HK-2 (cell line): ENCODE measurements around the gene MED13L.

Experiments used
- DNase-seq: peaks from one replicate; pipeline ENCODE4 v3.0.0-alpha.2; 2018; ENCODE audit not compliant: unreplicated experiment

MED13L gene

DNA sequence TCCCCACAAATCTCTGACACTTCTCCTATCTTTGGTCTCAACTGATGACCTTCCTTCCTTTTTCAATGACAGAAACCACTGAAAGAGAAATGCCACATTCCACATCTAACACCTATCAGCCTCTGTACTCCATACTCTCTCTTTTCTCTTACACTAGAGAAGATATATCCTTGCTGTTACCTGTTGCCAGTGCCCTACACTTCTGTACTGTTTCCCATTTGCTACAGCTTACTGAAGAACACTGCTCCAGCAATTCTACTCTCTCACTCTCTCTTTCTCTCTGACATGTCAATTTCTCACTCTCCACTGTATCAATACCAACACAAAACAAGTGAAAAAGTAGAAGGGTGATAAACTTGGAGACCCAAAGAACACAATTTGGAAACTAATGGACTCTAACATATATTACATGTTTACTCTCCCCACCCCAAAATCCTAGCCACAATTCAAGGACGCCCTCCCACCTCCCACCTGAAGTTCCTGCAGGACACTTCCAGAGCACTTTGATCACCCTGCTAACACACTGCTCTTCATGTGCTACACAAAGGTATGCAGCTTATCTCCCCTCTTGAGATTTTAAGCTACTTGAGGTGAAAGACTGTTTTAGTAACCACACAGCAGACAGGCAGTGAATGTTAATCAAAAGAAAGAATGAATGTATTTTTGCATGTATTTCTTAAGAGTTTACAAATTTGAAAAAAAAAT is 95.0 kb downstream of the MED13L start:
- DNase-seq, result no peak

DNA sequence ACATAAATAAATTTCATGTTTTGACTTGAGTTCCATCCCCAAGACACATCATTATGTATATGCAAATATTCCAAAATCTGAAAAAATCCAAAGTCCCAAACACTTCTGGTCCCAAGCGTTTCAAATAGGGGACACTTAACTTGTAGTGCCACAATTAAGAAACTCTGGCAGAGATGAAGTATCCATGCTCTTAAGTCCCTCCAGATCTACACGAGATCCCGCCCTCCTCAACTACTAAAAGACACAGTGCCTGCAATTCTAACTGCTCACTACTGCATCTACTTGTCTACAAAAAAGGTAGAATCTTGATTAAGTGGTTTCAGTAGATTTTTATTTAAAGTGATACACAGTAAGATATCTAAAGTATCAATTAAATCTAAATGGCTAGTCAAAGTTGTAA is 97.0 kb downstream of the MED13L start:
- DNase-seq, result no peak

DNA sequence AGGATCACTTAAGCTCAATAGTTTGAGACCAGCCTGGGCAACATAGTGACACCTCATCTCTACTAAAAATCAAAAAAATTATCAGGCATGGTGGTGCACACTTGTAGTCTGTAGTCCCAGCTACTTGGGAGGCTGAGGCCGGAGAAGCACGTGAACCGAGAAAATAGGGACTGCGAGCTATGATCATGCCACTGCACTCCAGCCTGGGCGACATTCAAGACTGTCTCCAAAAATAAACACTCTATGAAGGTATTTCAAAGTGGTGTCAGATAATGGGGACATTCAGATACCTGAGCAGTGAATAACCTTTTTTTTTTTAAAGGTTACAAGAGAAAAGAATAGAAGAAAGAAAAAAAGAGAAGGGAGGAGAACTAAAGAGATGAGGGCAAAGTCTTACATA is 98.1 kb downstream of the MED13L start:
- no peak for DNase-seq

DNA sequence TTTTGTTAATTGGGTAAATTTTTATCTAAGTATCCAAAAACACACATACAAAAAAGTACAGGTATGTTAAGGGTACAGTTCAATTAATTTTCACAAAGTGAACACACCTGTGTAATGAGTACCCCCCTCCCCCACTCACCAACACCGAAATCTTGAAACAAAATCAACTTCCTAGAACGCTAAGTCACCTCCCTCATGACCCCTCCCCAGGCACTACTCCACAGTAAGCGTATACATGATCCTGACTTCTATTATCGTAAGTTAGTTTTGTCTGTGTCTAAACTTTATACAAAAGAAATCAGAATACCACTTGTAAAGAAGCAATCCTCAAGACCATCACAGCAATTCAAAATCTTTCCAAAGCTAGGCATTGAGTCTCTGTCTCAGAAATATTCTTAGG is 100.5 kb downstream of the MED13L start:
- no peak for DNase-seq

DNA sequence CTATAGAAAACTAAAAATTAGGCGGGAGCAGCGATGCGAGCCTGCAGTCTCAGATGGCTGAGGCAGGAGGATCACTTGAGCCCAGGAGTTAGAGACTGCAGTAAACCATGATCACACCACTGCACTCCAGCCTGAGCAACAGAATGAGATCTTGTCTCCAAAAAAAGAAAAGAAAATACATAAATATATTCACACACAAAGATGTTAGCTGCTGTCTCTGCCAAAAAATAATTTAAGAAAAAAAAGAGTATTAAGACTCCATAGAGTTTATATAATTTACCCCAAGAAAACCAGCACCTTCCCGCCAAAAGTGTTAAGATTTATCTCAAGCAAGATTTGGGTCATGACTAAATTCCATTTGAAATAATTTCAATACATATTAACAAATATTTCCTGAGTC is 102.6 kb downstream of the MED13L start:
- DNase-seq, result no peak

DNA sequence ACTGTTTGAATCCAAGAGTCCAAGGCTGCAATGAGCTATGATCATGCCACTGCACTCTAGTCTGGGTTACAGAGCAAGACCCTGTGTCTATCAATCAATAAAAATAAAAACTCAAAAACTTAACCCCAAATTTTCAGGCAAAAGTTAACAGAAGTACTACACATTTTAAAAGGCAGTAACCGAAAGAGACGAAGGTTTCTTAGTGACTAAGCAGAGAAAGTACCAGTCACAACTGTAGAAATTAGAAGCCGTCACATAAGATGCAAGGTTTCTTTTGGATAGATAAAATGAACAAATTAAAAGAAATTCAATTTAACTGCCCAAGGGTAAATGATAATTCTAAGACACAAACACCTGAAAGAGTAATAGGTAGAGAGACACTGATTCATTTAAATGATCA is 103.5 kb downstream of the MED13L start:
- no peak for DNase-seq

DNA sequence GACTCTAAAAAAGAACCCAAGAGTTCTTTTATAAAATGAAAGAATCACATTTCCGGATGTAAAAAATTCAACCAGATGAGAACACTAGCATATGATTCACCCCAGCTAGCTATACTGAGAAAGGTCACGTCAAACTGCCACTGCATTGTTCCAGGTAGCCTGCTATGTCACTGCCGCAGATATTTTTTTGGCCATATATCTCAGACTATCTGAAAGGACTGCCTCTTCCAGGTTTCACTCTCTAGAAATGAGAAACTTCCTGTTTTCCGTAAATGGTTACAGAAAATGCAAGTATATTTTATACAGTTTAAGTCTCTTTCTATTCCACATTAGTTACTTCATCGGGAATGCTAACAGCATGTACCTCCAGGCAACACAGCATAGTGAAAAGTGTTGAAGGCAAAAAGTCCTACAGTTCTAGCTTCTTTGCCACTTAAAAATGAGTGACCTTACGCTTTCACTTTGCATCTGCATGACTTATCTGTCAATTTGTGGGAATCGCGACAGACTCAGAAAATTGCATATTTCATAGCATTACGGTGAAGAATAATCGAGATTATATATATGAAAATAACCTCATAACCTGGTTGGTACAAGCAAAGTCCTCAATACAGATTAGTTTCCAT is 105.2 kb downstream of the MED13L start:
- DNase-seq, result no peak

DNA sequence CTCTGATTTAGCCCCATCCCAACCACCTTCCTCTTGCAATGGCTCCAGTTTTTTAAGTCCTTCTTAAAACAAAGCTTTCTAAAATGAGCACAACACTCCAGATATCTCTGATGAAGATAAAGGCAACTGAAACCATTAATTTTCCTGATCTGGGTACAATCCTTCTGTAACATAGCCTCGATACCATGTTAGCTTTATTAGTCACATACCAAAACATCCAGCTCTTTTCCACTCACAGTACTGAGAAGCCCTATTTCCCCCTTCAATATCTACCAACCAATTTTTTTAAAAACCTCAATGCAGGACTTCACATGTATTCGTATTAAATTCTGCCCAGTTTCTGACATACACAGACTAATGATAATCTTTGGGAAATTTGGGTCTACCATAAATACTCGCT is 105.9 kb downstream of the MED13L start:
- no peak for DNase-seq

DNA sequence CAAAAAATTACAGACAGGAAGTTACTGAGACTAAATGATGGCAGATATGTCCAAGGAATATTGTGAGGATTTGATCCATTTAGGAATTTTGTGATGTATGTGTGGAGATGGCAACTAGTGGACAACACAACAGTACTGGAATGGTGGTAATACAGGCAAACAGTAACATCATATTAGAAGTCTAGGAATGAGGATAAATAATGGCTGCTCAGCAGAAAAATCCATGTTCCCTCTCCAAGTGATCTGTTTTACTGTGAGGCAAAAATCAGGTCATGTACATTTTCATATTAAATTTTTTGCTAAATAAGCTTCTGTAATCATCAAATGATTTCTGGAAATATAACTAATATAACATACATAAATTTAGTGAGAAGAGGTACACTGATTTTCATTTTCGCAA is 108.4 kb downstream of the MED13L start:
- DNase-seq, result no peak

DNA sequence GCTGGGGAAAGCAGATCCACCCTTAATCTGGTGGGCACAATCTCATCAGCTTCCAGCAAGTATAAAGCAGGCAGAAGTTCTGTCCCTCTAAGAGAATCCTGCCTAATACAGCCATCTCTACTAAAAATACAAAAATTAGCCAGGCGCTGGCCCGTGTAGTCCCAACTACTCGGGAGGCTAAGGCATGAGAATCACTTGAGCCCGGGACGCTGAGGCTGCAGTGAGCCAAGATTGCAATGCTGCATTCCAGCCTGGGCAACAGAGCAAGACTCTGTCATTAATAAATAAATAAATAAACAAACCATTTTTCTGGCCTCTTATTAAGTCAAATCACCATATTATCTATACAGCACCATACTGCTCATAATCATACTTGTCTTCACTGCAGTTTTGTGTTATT is 111.2 kb downstream of the MED13L start:
- DNase-seq, result no peak

DNA sequence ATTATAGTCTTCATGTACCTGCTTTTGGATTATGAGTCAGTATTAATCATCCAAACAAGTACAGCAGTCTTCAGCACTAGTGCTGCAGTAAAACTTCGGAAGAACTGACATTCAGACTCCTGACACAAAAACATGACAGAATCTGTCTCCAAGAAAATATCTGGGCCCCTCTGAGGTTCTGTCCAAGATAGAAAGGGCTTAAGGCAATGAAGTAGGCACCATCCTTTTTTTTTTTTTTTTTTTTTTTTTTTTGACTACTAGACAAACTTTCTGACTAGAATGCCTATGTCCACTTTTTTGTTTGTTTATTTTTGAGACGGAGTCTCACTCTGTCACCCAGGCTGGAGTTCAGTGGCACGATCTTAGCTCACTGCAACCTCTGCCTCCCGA is 112.5 kb downstream of the MED13L start:
- no peak for DNase-seq

DNA sequence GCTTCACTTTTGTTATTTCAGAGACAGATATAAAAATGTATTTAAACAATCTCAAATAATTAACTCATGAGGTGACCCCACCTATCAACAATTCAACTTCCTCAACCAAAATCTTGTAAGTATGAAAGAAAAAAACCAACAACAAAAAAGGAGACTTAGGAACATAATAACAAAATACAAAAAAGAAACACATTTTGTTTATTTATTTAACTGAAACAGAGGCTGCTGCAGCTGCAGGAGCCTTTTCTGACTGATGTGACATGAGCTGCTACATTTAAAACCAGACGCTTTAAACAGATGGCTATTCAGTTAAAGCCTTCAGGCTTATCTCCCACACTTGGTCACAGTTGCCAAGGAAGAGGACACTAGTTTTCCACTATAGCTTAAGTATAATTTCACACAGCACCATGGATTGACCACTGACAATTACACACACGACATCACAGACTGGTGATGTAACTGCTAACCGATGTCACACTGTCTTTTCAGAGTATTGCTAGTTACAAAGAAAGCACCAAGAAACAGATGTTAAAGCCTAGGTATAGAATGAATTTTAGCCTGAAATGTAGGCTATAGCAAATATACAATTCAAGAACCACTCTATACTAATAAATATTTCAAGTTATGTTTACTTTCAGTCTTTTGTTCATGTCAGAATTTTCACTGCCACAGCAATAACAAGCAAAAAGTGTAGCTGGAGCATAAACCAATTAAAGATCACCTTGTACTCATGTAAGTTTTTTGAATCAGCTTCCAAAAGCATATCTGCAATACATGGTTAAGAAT is 113.0 kb downstream of the MED13L start:
- DNase-seq, result no peak

DNA sequence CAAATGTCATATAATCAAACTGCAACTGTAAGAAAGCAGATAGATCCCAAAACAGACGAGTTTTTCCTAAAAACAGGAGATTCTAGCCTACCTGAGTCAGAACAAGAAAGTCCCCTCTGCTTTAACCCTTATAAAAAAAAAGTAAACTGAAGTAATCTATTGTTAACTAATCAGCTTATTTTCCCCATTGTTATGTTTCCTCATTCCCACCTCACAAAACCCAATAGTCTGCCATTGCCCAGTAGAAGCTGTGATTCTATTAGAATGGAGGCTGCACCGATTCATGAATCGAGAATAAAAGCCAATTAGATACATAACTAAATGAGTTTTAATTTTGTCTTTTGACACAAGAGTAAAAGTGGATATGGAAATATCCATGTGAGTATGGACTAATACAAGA is 115.4 kb downstream of the MED13L start:
- DNase-seq, result no peak

DNA sequence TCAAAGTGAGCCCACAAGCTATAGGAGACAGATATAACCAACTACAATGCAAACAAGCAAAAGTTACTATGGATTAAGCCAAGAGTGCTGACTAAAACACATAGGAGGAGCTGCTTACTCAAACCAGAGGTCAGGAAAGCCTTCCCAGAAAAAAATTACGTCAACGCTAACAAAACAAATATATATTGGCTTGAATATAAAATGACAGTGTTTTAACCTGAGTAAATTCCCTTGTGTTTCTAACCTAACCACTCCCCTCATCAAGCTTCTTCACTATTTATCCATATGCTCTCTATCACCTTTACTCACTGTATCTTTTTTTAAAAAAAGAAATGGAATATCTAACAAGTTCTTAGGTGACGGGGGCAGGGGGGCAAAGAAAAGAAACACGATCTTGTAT is 115.9 kb downstream of the MED13L start:
- DNase-seq, result no peak

DNA sequence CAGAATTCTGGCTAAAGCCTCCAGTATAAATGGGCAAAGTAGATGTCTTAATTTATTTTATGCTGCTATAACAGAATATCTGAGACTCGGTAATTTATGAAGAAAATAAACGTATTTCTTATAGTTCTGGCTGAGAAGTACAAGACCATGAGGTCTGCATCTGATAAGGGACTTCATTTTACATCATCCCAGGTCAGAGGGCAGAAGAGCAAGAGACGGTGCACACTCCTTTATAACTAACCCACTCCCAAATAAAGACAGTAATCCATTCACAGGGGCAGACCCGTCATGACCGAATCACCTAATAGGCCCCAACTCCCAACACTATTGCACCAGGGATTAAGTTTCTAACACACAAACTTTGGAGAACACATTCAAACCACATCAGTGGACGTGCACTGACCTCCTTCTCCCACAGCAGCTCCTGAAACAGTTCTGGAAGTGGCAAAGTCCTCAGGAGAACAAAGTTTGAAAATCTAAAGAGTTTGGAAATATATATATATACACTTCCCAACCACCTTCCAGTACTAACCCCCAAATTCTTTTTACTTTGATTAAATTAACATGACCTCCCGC is 116.5 kb downstream of the MED13L start:
- DNase-seq, result no peak

DNA sequence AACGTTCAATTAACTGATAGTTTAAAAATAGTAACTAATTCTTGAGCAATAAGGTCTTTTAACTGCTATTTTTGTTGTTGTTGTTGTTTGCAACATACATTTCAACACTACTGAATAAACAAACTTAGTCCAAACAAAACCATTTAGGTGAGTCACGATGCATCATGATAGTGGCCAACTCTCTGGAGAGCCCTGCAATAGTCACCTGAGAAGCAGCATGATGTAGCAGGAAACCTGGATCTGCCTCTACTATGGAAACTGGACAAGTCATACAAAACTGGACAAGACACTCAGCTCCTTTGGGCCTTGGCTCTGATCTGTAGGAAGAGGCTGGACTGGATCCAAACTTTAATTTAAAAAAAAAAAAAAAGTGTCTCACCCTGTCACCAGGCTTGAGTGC is 117.3 kb downstream of the MED13L start:
- DNase-seq, result no peak

DNA sequence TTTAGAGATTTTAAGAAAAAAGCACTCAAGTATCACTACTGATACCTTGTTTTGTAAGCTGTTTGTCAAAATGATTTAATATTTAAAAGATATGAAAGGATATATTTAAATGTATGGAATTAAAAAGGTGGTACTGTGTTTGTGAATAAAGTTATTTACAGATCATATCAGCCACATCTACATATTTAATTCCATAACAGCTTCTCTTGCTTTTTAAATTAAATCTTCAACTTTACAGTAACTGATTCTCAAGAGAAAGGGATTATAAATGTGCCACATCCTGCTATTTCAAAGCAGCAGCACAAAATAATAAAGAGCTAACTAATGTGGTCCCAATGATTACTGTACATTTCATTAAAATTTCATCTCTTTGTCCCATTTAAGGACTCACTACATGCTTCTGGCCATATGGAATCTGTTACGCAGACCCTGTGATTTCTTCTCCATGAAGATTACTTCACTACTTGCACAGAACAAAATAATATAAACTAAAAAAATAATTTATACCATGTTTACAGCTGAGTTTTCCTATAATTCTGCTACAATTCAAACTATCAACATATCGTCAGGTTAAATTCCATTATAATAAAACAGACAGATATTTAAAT is 117.8 kb downstream of the MED13L start:
- DNase-seq, result no peak

DNA sequence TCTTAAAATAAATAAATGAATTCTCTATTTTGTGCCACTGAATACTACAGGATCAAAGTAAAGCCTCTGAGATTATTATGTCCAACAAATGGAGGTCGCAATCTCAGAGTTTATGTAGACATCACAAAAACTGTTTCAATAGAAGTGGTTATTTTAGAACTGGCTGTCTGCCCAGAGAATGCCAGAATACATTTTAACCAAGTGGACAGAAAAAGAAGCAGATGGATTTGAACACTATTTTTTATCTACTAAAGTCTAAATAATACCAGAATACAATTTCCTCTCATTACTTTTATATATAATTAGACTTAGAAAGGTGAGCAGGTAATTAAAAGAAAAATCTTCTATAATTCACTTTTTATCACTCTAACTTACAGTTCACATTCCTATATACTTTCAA is 118.3 kb downstream of the MED13L start:
- no peak for DNase-seq

DNA sequence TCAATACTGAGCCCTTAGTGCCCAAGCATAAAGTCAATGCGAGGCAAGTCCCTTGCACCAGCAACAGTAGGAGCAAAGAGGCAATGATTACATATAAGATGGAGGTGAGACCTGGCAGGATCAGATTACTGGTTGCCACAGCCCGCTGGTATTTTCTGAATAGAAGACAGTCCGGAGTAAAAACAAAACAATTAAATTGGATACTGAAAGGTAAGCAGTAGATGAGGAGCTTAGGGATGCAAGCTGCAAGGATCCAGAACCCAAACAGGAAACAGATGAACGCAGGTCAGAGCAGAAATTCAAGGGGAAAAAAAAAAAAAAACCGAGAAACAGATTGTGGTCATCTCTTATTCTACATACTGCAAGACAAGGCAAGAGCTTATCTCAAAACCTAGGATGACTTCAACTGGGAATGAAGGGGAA is 119.6 kb downstream of the MED13L start:
- no peak for DNase-seq

DNA sequence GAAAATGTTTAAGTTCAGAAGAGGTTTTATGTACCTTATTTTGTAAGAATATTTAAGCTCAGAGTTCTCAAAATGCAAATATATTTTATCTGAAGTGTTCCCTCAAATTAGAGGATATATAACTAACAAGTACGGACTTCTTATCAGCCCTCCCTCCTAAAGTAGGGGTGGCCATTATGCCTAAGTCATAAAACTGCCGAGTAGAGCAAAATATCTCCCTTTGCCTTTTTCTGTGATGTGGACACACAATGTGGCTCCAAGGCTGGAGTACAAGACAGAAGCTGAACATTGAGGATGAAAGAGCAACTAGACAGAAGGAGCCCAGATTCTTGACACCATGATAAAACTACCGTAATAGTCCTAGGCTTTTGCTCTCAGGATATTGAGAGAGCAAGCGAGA is 120.9 kb downstream of the MED13L start:
- no peak for DNase-seq

DNA sequence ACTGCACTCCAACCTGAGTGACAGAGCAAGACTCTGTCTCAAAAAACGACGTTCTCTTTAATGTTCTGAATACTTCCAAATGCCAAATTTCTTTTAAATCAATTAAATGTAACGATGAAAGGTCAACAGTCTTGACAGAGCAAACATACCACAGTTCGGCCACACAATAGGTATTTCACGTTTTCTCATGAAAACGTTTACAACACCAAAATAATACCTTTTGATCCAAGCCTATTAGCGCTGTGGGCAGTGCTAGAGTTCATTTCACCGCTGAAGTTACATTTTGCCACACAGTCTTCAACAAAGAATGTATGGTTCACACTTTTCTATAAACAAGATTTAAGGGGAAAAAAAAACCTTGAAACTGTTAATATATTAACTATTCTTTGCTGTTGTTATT is 122.1 kb downstream of the MED13L start:
- no peak for DNase-seq

DNA sequence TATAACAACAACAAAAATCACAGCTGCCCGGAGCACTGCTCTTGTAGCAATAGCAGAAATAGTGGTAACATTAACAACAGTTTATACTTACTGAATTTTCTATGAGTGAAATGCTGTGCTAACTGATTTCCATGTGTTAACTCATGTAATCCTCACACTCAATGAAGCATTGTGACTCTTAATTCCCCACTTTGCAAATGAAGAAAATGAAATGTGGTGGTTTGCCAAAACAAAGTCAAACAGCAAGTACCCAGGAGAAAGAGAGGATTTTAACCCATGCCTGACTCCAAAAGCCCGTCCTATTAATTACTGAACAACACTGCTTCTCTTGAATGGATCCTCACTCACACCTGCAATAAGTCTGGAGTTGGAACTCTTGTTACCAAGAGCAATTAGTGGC is 123.5 kb downstream of the MED13L start:
- no peak for DNase-seq
